ENCODE data around the gene ZP2.
"Not testable (repeated sequence)": the region's sequence is repeated elsewhere in the genome, so short reads cannot be mapped to it uniquely, and the experiment has no call there.

The ZP2 gene

DNA sequence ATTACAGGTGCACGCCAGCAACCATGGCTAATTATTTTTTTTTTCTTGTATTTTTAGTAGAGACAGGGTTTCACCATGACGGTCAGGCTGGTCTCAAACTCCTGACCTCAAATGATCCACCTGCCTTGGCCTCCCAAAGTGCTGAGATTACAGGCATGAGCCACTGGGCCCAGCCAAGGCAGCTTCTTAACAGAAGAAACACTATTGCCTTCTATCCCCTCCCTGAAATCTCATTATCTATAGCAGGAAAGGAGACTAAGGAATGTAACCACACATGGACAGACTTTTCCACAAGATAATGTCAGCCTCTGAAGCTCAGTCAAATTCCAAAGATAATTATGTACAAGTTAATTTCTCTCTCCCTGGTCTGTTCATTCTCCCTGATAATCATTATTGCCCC is 5.7 kb upstream of the ZP2 start:
- no peak for DNase-seq

DNA sequence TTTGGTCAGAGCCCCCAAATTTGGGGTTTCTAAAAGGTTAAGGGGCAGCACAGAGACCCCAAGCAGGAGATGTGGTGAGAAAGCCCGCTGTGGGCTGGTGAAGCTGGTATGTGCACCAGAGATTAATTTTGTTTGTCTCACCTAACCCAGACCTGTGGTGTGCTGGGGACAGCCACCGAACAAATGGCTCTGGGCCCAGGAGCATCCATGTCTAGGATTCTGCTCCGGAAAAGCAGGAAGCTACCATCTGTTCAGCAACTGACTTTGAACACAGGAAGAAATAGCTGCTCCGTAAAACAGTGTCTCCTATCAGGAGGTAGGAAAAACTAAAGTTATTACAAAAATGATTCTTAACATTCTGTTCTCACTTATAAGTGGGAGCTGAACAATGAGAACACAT is 2.7 kb upstream of the ZP2 start:
- DNase-seq = no peak

DNA sequence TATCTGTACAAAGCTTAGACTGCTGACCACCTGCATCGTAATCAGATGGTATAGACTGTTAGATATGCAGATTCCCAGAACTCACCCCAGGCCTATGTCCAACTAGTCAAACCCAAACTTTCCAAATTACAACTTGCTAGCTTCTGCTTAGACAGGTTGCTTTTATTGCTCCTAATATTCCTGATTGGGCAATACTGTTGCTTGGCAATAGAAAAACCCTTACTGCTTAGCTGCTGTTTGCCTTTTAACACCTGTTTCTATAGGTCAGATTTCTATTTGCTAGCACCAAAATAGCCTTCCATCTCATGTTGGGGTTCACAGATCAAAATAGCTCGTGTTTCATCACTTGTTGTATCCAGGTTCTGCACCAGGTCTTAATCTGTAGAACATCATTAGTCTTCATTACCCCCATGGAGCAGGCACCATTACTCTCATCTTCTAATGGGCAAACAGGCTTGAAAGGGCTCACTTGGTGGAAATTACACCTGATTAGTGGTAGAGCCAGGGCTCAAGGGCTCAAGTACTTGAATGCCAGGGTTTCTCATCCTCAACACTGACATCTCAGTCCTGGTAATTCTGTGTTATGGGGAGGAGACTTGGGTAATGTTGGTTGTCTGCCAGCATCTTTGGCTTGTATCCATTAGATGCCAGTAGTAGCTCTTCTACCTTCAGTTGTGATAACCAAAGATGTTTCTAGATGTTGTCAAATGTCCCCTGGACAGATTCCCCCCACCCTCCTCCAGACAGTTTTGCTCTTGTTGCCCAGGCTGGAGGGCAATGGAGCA is 2.7 kb downstream of the ZP2 start:
- DNase-seq = no peak

DNA sequence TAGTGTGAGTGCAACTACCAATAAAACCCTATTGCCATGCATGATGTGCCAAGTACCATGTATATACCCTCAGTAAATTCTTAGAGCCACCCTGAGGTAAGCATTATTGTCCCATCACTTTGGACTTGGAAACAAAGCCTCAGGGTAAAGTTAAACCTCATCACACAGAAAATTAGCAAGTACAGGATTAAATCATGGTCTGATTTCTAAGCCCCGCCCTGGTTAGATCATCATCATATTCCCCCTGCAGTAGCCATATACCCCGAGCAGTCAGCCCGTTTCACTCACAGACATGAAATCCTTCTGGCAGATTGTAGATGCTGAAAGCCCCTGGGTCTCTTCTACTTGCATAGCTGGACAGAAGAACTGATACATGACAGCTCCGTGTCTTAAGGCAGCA is 4.8 kb downstream of the ZP2 start:
- DNase-seq = no peak

DNA sequence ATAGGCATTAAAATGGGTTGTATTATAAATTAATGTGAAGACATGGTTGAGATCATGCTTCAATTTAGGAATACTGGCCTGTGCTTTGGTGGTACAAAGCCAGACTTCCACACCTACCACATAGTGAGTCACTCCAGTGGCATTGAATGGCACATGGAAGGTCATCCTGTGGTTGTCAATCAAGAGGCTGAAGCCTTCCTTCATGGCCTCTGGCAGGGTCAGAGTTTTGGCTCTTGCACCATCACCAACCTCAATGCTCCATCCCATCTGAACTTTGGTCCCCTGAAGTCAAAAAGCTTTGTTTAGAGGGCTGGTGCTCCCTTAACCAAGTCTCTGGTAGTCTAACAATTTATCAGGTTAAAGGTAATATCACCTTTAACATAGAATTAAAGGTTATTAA is 6.1 kb downstream of the ZP2 start:
- DNase-seq = no peak

DNA sequence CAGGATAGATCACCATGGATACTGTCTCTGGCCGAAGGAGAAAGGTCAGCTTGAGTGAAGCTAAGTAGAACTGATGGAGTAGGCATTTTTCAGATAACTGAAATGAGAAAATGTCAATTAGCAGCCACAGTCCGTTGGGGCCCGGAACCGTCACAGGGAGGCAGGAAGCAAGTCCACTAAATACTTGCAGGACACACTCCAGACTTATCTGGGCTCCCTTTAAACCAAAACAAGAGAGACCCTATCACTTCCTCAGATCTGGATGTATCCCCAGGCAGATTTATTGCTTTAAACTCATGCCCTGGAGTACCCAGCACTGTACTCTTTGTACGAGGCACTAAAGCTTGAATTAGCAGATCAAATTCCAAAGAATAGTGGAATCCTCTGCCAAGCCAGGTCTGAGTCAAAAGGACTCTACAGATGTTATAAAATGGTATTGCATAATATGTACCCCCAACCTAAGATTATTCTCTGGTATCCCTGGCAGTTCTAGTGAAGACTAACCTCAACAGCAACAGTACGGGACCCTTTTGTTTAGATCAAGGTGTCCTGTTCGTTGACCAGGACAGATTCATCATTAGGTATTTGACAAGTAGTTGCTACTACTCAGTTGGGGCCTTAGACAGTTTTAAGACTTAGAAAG is 8.1 kb downstream of the ZP2 start:
- DNase-seq = no peak

DNA sequence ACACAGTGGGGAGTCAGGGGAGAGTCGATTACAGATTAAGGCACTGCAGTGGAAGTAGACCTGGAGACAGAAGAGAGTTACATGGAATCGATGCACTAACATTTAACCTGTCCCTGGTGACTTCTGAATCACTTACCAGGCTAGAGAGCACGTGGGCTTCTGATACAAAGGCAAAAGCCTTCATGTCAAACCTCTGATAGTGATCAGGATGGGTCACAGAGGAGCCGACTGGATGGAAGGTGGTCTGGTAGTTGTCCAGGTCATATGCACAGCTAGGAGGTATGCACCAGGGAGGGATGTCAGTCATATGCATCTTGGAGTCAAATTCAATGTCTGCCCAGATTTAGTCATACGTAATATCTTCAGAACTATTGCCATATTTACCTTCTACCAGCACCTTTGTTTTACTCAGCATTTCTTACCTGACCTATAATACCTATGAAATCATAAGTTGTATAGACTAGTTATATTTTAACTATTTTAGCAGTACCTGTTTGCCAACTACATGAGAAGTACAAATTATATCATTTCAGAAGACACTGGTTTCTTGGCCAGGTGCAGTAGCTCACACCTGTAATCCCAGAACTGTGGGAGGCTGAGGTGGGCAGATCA is 11.7 kb downstream of the ZP2 start:
- DNase-seq = no peak

DNA sequence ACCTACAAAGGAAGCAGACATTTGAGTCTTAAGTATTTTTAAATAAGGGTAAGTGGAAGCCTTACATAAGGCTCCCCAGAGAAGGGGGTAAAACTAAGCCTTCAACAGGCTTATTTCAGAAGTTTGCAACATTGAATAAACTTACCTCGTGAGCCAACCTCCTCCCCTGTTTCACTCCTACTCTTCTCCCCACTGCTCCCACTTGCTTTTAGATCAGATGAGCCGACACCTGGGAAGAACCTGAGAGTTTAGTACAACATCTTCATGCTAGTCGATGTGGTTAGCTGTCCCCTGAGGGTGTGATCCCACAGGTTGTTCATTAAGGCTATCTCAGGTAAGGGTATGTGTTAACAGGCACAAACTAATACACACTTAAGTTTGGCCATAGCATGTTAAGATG is 13.8 kb downstream of the ZP2 start:
- DNase-seq = no peak

DNA sequence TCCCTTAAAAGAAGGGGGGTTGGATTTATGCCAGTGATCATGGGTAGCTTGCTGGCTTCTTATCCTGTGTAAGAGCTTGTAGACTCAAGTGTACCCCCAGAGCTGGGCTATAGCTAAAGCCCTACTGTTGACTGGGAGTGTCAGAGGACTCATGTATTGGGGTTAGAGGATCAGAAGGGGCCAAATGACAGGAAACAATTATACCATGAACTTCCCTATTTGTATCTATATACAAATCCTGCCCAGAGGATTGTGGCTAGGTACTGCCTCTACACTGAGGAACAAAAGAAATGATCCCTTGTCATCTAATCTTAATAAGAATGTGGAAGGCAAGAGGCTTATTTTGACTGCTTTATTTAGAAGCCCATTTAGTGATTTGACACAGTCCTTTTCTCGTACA is 14.3 kb downstream of the ZP2 start:
- DNase-seq = no peak

DNA sequence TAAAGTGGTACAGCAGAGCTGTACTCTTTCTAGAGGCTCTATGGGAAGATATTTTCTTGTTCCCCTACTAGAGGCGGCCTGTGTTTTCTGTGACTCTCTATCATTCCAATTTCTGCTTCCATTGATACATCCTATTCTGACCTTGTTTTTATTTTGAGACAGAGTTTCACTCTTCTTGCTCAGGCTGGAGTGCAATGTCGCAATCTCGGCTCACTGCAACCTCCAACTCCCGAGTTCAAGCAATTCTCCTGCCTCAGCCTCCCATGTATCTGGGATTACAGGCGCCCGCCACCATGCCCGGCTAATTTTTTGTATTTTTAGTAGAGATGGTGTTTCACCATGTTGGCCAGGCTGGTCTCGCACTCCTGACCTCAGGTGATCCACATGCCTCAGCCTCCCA is 16.0 kb downstream of the ZP2 start:
- DNase-seq = not testable (repeated sequence)

DNA sequence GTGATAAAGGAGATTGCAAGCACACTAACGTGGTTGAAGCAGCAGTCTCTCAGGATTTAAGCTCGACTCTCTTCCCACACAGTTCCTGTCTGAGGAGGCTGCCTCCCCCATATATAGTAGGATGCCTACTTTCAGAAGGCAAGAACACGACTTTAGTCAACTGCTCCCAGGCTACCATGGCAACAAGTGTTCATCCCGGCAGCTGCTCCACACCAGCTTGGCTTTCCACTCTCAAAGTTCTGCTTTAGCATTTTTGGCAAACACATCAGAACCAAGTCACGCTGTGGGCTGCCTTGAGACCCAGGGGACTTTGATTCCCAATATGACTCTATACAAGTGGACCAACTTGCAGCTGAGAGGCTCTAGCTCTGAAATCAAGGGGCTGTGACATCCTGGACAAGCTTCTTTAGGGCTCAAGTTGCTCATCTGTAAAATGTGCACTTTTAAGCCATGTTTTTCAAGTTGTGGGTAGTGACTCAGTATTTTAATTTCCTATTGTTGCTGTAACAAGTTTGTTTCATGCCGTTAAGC is 16.5 kb downstream of the ZP2 start:
- peak in 30 of 56 donors; percentile 0 to 66 (median 12) for DNase-seq

DNA sequence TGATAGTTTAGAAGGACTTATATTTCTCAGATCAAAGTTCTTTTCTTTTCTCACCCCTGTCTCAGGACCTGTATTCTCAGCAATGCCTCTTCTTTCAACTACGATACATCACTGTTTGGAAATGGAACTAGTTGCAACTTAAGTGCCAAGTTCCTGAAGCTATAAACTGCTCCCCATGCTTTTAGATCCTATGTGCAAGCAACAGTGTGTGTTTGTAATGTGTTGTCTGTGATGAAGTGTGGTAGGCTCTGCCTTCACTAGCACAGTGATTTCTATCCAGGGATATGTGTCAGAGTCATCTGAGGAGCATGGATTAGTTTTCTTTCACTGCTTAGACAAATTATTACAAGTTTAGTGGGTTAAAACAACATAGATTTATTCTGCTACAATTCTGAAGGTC is 18.4 kb downstream of the ZP2 start:
- DNase-seq = no peak

DNA sequence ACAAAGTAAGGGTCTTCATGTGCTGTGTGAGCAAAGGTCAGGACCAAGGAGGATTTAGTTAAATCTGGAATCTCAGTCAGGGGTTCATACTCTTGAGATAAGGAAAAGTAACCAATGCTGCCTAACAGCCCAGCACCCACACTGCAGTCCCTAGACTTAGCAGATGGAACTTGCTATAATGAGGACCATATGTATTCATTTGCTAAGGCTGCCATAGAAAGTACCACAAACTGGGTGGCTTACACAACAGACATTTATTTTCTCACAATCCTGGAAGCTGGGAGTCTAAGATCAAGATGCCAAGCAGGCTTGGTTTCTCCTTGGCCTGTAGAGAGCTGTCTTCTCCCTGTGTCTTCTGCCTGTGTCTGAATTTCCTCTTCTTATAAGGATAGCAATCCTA is 20.8 kb downstream of the ZP2 start:
- DNase-seq = no peak

DNA sequence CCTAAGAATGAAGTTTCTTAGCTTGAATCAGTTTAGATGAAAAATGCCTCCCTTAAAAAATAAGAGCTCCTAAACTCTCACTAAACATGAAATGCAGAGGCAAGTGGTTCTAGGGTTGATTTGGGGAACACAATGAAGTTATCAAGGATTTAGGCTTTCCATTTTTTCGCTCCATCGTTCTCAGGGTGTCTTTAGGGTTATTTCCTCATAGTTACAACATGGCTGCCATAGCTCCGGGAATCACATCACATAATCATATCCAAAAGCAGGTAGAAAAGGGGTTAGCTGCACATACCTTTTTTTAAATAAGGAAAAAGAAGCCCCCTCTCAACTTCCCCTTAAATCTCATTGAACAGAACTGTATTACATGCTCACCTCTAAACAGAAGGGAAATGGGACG is 21.4 kb downstream of the ZP2 start:
- no peak for DNase-seq

DNA sequence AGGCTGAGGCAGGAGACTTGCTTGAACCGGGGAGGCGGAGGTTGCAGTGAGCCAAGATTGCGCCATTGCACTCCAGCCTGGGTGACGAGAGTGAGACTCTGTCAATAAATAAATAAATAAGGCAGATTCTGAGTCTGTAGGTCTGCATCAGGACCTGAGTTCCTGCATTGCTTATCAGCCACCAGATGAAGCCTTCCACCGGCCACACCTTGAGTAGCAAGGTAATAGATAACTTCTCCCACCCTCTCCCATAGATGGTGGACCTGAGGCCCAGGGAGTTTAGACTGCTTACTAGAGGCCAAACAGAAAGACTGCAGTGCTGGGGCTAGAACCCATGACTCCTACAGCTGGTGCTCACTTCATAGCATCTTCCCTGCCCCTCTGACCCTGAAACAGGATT is 22.1 kb downstream of the ZP2 start:
- DNase-seq = no peak

DNA sequence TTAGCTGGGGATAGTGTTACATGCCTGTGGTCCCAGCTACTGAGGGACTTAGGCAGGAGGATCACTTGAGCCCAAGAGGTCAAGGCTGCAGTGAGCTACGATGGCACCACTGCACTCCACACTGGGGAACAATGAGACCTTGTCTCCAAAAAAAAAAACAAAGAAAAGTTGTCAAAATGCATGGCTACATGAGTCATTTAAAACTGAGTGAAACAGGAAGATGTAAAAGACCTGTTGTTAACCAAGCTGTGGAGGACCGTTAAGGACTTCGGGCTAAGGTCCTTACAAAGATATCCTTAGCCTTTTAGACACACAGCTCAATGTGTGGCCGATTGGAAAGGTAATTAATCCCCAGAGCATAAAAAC is 25.1 kb downstream of the ZP2 start:
- no peak for DNase-seq

DNA sequence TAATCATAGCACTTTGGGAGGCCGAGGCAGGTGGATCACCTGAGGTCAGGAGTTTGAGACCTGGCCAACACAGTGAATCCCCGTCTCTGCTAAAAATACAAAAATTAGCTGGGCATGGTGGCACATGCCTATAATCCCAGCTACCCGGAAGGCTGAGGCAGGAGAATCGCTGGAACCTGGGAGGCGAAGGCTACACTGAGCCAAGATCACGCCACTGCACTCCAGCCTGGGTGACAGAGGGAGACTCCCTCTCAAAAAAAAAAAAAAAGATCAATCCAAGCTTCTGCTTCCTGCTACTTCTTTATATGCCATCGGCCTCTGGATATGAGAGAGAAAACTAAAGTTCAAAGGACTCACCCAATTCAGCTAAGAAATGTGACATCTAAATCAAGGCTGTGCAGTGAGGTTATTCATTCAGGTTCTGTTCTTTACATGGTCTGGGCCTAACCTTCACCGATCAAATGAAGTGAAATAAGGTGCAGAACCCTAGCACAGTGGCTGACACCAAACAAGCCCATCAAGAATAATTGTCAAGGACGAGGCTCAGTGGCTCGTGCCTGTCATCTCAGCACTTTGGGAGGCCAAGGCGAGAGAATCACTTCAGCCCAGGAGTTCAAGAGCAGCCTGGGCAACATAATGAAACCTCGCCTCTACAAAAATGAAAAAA is 25.6 kb downstream of the ZP2 start:
- no peak for DNase-seq

DNA sequence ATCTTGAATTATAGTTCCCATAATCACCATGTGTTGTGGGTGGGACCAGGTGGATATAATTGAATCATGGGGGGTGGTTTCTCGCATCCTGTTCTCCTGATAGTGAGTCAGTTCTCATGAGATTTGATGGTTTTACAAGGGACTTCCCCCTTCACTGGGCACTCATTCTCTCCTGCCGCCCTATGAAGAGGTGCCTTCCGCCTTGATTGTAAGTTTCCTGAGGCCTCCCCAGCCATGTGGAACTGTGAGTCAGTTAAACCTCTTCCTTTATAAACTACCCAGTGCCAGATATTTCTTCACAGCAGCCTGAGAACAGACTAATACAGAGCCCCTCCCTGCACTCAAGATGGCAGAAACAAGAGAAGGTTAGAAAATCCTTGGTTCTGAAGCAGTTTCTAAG is 26.5 kb downstream of the ZP2 start:
- DNase-seq = no peak

DNA sequence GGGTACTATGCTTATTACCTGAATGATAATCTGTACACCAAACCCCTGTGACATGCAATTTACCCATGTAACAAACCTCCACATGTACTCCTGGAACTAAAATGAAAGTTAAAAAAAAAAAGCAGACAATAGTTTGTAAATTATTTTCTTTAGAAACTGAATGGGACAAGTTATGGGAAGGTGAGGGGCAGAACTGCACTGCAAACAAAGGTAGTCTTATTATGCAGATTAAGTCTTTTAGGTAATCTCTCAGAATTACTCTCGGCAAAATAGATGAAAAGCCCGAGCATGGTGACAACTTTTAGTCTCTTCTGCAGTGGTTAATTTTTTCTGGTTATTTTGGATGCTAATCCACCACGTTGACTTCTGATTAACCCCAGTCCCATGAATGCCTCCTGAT is 27.4 kb downstream of the ZP2 start:
- no peak for DNase-seq

DNA sequence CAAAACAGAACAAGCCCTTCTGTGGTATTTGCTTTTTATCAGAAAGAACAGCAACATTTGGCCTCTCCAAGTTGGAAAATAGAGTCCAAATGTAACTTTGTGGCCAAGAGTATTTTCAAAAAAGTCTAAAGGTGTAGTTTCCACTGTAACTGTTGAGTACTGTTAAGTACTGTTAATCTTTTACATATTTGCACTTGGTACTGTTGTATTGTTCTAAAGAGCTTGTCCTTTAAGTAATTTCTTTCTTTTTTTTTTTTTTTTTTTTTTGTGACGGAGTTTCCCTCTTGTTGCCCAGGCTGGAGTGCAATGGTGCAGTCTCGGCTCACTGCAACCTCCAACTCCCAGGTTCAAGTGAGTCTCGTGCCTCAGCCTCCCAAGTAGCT is 31.4 kb downstream of the ZP2 start:
- no peak for DNase-seq

DNA sequence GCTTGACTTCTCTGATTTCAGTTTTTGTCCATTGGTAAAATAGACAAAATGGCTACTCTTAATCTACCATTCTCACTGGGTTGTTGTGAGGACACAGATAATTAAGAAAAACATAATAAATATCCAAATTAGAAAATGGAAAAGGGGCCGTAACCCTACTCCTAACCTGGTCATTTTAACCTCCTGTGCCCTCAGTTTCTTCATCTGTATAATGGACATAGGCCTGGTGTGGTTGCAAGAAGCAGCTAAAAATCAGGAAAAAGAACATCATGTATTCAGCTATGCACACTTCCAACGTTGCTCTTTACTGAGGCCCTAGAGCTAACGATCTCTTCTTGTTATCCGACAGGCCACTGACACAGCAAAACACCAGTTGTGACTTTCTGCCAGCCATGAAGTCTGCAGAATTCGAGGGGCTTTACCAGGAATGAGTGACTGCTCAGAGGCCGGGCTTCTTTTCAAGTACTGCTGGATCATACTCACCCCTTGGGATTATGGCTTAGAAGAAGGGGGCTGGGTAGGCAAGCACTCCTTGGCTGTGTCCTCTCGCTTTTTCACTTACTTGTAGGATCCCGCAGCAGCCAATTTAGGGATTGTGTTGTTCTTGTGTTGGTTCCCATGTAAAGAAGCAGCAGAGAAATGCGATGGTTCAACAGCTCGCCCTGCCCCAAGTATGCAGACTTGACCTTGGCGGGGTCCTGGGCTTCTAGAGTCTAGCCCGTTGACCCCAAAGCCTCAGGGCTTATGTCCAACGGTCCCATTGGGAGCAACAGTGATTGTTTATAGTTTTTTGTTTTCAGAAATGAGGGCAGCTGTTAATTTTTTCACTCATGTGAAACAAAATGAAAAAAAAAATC is 32.0 kb downstream of the ZP2 start:
- DNase-seq = no peak
